ENCODE results near the gene SLC7A8. TPM values are rescaled to one million over a fixed set of nuclear protein-coding genes. Genes with fewer than 3 reads are reported as not detected.

SLC7A8 gene
- polyA plus RNA-seq, 1 donor (not counting 4 experiments of a cell fraction or from before 2014, with no cell fraction given) = 29.1 TPM

DNA sequence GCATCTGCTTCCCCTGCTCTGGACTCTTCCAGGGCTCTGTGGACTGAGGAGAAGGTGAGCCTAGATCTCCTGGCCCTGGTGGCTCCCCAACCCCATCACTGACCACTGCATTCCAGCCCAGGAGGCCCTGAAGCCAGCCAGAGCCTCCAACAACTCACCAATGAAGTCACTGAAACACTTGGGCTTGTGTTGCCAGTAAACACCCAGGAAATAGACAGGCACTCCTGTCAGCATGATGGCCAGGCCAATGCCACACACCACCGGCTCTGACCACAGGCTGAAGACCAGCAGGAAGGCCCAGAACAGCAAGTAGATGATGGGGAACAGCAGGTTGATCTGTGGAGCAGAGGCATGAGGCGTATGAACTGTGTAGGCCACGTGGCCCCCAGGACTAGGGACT, 55.6 kb downstream of the SLC7A8 start:
- H2AFZ ChIP-seq (ENCODE audit: control insufficient read depth, low read length) = no peak overlapping the region
- H3K27ac ChIP-seq (ENCODE audit: control insufficient read depth, insufficient read depth, low read length) = no peak overlapping the region
- DNase-seq (ENCODE audit: low read depth, low spot score) = no peak
- no peaks in the 10 kb centered on the region for H4K20me1 ChIP-seq (ENCODE audit: control insufficient read depth, extremely low read depth, insufficient read depth, low read length)
- FAIRE-seq = no peak
- H3K9ac ChIP-seq (ENCODE audit: control insufficient read depth, extremely low read depth, insufficient read depth, low read length) = no peak overlapping the region
- H3K9me3 ChIP-seq (ENCODE audit: control insufficient read depth, low read depth, low read length) = no peaks in the 10 kb centered on the region
- H3K4me2 ChIP-seq (ENCODE audit: control insufficient read depth, extremely low read depth, insufficient read depth, low read depth, low read length) = no peak overlapping the region
- H3K4me3 ChIP-seq (ENCODE audit: control insufficient read depth in 2 of 3, extremely low read depth in 1 of 3, insufficient read depth in 2 of 3, low read depth in 1 of 3, low read length in 3 of 3) = no peak overlapping the region
- H3K27me3 ChIP-seq (ENCODE audit: control insufficient read depth, extremely low read depth, insufficient read depth, low read length) = no peaks in the 10 kb centered on the region
- no peaks in the 10 kb centered on the region for H3K79me2 ChIP-seq (ENCODE audit: control insufficient read depth, insufficient read depth, low read length)
- TF ChIP-seq, protein P1, sequence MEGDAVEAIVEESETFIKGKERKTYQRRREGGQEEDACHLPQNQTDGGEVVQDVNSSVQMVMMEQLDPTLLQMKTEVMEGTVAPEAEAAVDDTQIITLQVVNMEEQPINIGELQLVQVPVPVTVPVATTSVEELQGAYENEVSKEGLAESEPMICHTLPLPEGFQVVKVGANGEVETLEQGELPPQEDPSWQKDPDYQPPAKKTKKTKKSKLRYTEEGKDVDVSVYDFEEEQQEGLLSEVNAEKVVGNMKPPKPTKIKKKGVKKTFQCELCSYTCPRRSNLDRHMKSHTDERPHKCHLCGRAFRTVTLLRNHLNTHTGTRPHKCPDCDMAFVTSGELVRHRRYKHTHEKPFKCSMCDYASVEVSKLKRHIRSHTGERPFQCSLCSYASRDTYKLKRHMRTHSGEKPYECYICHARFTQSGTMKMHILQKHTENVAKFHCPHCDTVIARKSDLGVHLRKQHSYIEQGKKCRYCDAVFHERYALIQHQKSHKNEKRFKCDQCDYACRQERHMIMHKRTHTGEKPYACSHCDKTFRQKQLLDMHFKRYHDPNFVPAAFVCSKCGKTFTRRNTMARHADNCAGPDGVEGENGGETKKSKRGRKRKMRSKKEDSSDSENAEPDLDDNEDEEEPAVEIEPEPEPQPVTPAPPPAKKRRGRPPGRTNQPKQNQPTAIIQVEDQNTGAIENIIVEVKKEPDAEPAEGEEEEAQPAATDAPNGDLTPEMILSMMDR (optimal IDR thresholded peaks at IDR 0.05 in 1 of 3, IDR thresholded peaks at IDR 0.05 in 1 of 3, conservative IDR thresholded peaks at IDR 0.05 in 1 of 3; ENCODE audit: extremely low read depth in 1 of 3, insufficient read depth in 2 of 3, low read length in 3 of 3) = no peak
- dilution Hi-C loops (cut with MboI; ENCODE audit: extremely low pct_ligation_motif_present, low sequenced_read_pairs) = no loop called here
- no peaks in the 10 kb centered on the region for H3K9me1 ChIP-seq (ENCODE audit: control insufficient read depth, extremely low read depth, insufficient read depth, low read length)
- peaks cover 6 to 12% of the 10 kb centered on the region in 2 experiments for H3K36me3 ChIP-seq (ENCODE audit: control insufficient read depth in 2 of 2, extremely low read depth in 1 of 2, insufficient read depth in 2 of 2, low read length in 2 of 2)
- H3K4me1 ChIP-seq (ENCODE audit: control insufficient read depth, extremely low read depth, insufficient read depth, low read length) = peaks cover 28% of the 10 kb centered on the region

DNA sequence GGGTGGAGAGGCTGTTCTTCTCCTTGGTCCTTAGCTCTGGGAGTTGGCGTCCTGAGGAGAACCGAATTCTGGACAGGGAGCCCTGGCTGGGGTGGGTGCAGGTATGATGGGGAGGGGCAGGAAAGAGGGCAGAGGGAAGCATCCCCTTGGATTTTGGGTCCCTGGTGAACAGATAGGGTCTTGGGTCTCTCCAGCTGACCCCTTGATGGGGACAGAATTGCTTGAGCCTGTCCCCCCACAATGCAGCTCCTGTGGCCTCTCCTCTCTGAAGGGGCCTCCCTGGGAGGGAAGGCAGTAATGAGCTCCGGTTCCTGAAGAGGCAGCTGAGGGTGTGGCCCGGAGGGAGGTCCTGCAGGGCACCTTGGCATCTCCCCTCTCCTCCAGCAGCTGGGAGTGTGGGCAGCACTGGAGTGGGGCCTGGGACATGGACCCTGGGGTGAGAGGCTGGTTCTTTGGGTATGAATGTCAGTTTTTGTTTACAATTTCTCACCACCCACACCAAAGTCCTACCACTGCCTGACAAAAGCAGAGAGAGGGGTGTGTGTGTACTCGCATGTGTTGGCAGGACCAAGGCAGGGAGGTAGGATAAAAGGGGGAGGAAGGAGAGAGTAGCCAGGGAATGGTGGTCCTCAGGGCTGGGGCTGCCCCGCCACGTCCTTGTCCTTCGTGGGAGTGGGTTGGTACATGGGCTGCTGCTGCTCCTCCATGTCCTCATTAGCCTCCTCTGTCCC, 56.7 kb downstream of the SLC7A8 start:
- Histone ChIP-seq H3K4me1 (ENCODE audit: control insufficient read depth, extremely low read depth, insufficient read depth, low read length) (peaks cover 27% of the 10 kb centered on the region), H3K79me2 (ENCODE audit: control insufficient read depth, insufficient read depth, low read length) (no peaks in the 10 kb centered on the region), H3K9me3 (ENCODE audit: control insufficient read depth, low read depth, low read length) (no peaks in the 10 kb centered on the region), H3K27ac (ENCODE audit: control insufficient read depth, insufficient read depth, low read length) (no peak overlapping the region), H3K4me2 (ENCODE audit: control insufficient read depth, extremely low read depth, insufficient read depth, low read depth, low read length) (no peak overlapping the region), H2AFZ (ENCODE audit: control insufficient read depth, low read length) (no peak overlapping the region), H3K36me3 (ENCODE audit: control insufficient read depth in 2 of 2, extremely low read depth in 1 of 2, insufficient read depth in 2 of 2, low read length in 2 of 2) (peaks cover 6 to 12% of the 10 kb centered on the region in 2 experiments), H3K27me3 (ENCODE audit: control insufficient read depth, extremely low read depth, insufficient read depth, low read length) (no peaks in the 10 kb centered on the region), H4K20me1 (ENCODE audit: control insufficient read depth, extremely low read depth, insufficient read depth, low read length) (no peaks in the 10 kb centered on the region), H3K9ac (ENCODE audit: control insufficient read depth, extremely low read depth, insufficient read depth, low read length) (no peak overlapping the region), H3K4me3 (ENCODE audit: control insufficient read depth in 2 of 3, extremely low read depth in 1 of 3, insufficient read depth in 2 of 3, low read depth in 1 of 3, low read length in 3 of 3) (no peak overlapping the region), H3K9me1 (ENCODE audit: control insufficient read depth, extremely low read depth, insufficient read depth, low read length) (no peaks in the 10 kb centered on the region)
- dilution Hi-C loops (cut with MboI; ENCODE audit: extremely low pct_ligation_motif_present, low sequenced_read_pairs) = no loop called here
- TF ChIP-seq EZH2 (IDR thresholded peaks at IDR 0.05; ENCODE audit: low read length) = no peak
- TF ChIP-seq, protein P1 (optimal IDR thresholded peaks at IDR 0.05 in 1 of 3, IDR thresholded peaks at IDR 0.05 in 1 of 3, conservative IDR thresholded peaks at IDR 0.05 in 1 of 3; ENCODE audit: extremely low read depth in 1 of 3, insufficient read depth in 2 of 3, low read length in 3 of 3) = no peak
- FAIRE-seq (no peak), DNase-seq (ENCODE audit: low read depth, low spot score) (no peak)

All from keratinocyte (primary cell).